ENCODE data around the gene URAD.

The URAD gene

GRCh38 chr13:27997904-27998522 lies 9.5 kb upstream of the URAD start:
- peak; percentile 42 for DNase-seq

- DNase-seq: no peak
Observed at GRCh38 chr13:27991881-27992280, 3.4 kb upstream of the URAD start.

GRCh38 chr13:27985600-27985999 lies 2.9 kb downstream of the URAD start:
- DNase-seq: no peak

GRCh38 chr13:27982361-27982760 lies 6.1 kb downstream of the URAD start:
- no peak for DNase-seq

- DNase-seq: no peak
Observed at GRCh38 chr13:27981006-27981708, 7.3 kb downstream of the URAD start.

GRCh38 chr13:27980280-27980998 lies 8.1 kb downstream of the URAD start:
- no peak for DNase-seq

GRCh38 chr13:27979765-27980279 lies 8.7 kb downstream of the URAD start:
- DNase-seq: no peak

GRCh38 chr13:27979001-27979643 lies 9.4 kb downstream of the URAD start:
- no peak for DNase-seq

- no peak for DNase-seq
Observed at GRCh38 chr13:27978301-27978968, 10.1 kb downstream of the URAD start.

GRCh38 chr13:27977476-27978300 lies 10.8 kb downstream of the URAD start:
- no peak for DNase-seq

GRCh38 chr13:27976362-27977091 lies 12.0 kb downstream of the URAD start:
- DNase-seq: no peak

GRCh38 chr13:27975564-27976361 lies 12.7 kb downstream of the URAD start:
- no peak for DNase-seq

GRCh38 chr13:27973961-27974662 lies 14.4 kb downstream of the URAD start:
- DNase-seq: no peak

- no peak for DNase-seq
Observed at GRCh38 chr13:27973291-27973690, 15.2 kb downstream of the URAD start.

- DNase-seq: no peak
Observed at GRCh38 chr13:27972478-27972820, 16.0 kb downstream of the URAD start.

GRCh38 chr13:27971776-27972477 lies 16.6 kb downstream of the URAD start:
- DNase-seq: no peak

- no peak for DNase-seq
Observed at GRCh38 chr13:27971236-27971645, 17.3 kb downstream of the URAD start.

- no peak for DNase-seq
Observed at GRCh38 chr13:27970382-27971235, 17.9 kb downstream of the URAD start.
